ENCODE data around the gene DNASE2B. TPM values are rescaled to one million over a fixed set of nuclear protein-coding genes. Genes with fewer than 3 reads are reported as not detected.

The DNASE2B gene
- total and polyA plus RNA-seq, 2 donors from 2014 or later = not detected

DNA sequence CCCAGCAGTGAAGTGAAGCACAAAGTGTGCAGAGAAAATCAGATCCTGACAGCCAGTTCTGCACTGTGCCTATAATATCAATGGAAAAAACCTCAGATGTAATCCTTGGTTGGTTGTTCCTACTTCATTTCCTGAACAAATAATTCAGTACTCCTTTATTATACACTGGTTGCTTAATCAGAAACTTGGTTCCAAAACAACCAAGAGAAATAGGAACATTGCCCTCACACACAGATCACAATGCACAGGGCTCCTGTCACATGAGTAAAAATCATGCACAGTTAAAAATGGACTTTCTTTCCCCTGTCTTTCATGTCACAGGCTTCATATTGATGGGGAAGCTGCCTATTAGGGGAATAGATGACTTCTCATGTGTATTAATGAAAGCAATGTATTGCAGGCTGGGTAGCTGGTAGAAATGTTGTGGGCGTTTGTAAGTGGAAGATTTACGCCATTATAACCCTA is 9.7 kb downstream of the DNASE2B start:
- Histone ChIP-seq H3K4me3 (ENCODE audit: low read length in 3 of 3) (no peak overlapping the region), H3K4me1 (ENCODE audit: control insufficient read depth in 2 of 3, insufficient read depth in 2 of 3, low read depth in 1 of 3, low read length in 3 of 3) (no peaks in the 10 kb centered on the region), H3K36me3 (ENCODE audit: control insufficient read depth in 2 of 3, insufficient read depth in 3 of 3, low read length in 3 of 3) (no peaks in the 10 kb centered on the region), H3K27ac (ENCODE audit: low read depth in 2 of 2, low read length in 2 of 2) (no peak overlapping the region), H3K27me3 (ENCODE audit: control insufficient read depth, insufficient read depth, low read length) (no peaks in the 10 kb centered on the region), H3K9ac (ENCODE audit: low read length in 3 of 3) (no peak overlapping the region), H3K9me3 (ENCODE audit: control insufficient read depth in 2 of 3, insufficient read depth in 1 of 3, low read length in 3 of 3) (no peaks in the 10 kb centered on the region)
- DNase-seq = no peak
- TF ChIP-seq, protein P1, sequence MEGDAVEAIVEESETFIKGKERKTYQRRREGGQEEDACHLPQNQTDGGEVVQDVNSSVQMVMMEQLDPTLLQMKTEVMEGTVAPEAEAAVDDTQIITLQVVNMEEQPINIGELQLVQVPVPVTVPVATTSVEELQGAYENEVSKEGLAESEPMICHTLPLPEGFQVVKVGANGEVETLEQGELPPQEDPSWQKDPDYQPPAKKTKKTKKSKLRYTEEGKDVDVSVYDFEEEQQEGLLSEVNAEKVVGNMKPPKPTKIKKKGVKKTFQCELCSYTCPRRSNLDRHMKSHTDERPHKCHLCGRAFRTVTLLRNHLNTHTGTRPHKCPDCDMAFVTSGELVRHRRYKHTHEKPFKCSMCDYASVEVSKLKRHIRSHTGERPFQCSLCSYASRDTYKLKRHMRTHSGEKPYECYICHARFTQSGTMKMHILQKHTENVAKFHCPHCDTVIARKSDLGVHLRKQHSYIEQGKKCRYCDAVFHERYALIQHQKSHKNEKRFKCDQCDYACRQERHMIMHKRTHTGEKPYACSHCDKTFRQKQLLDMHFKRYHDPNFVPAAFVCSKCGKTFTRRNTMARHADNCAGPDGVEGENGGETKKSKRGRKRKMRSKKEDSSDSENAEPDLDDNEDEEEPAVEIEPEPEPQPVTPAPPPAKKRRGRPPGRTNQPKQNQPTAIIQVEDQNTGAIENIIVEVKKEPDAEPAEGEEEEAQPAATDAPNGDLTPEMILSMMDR (IDR thresholded peaks at IDR 0.05; ENCODE audit: borderline replicate concordance, extremely low read depth, insufficient read depth) = no peak
- no peak for FAIRE-seq
- intact Hi-C loops (cut with DNase I) = no loop called here

DNA sequence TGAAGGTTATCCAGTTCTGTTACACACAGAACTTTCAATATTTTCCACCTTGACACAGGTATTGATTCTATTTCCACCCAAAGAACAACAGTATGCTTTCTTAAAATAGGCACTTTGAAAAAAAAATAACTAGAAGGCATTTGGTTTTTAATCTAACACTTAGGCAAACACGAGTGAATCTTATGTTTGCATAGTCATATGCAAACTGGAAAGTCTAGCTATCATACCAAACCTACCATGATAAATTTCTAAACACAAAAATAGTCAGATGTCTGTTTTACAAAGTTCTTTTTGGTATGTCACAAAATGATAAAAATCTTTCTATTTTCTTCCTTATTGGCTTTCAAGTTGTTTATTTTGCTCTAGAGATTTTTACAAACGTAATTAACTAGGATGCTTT is 11.6 kb downstream of the DNASE2B start:
- no peaks in the 10 kb centered on the region for H3K4me1 ChIP-seq (ENCODE audit: control insufficient read depth in 2 of 3, insufficient read depth in 2 of 3, low read depth in 1 of 3, low read length in 3 of 3)
- no peaks in the 10 kb centered on the region for H3K9me3 ChIP-seq (ENCODE audit: control insufficient read depth in 2 of 3, insufficient read depth in 1 of 3, low read length in 3 of 3)
- DNase-seq (no peak), FAIRE-seq (no peak)
- H3K4me3 ChIP-seq (ENCODE audit: low read length in 3 of 3) = no peak overlapping the region
- TF ChIP-seq, protein P1 (IDR thresholded peaks at IDR 0.05; ENCODE audit: borderline replicate concordance, extremely low read depth, insufficient read depth) = no peak
- H3K27ac ChIP-seq (ENCODE audit: low read depth in 2 of 2, low read length in 2 of 2) = no peak overlapping the region
- H3K36me3 ChIP-seq (ENCODE audit: control insufficient read depth in 2 of 3, insufficient read depth in 3 of 3, low read length in 3 of 3) = no peaks in the 10 kb centered on the region
- H3K27me3 ChIP-seq (ENCODE audit: control insufficient read depth, insufficient read depth, low read length) = no peaks in the 10 kb centered on the region
- no peak overlapping the region for H3K9ac ChIP-seq (ENCODE audit: low read length in 3 of 3)
- intact Hi-C loops (cut with DNase I) = no loop called here

DNA sequence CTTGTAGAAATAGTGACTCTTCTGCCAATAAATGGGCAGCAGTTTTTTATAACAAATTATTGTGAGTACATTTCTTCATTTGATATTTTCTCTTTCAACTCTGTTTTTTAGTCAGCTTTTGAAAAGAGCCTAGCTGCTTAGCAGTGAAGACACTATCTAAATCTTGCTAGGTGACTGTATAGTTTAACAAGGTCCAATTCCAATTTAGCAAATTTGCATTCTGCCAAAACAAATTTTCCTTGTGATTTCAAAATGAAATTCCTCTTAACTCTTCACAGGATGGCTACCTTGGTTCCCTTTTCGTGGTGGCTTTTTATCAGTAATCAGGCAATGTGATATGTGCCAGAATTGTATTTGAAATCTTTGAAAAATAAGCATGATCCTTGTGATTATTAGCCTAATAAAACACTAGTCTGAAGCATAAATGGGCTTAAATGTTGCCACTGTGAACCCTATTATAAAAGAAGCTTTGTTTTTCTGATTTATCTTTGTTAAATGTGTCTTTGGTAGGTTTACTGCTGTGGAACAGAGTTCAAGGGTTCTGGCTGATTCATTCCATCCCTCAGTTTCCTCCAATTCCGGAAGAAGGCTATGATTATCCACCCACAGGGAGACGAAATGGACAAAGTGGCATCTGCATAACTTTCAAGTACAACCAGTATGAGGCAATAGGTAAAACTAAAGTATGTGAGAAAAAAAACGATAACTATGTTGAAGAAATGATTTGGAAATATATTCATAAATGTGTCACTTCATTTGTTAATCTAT is 12.2 kb downstream of the DNASE2B start:
- no peak overlapping the region for H3K9ac ChIP-seq (ENCODE audit: low read length in 3 of 3)
- no peaks in the 10 kb centered on the region for H3K27me3 ChIP-seq (ENCODE audit: control insufficient read depth, insufficient read depth, low read length)
- no peak for DNase-seq
- H3K27ac ChIP-seq (ENCODE audit: low read depth in 2 of 2, low read length in 2 of 2) = no peak overlapping the region
- H3K4me1 ChIP-seq (ENCODE audit: control insufficient read depth in 2 of 3, insufficient read depth in 2 of 3, low read depth in 1 of 3, low read length in 3 of 3) = no peaks in the 10 kb centered on the region
- FAIRE-seq = no peak
- TF ChIP-seq, protein P1 (IDR thresholded peaks at IDR 0.05; ENCODE audit: borderline replicate concordance, extremely low read depth, insufficient read depth) = no peak
- intact Hi-C loops (cut with DNase I) = no loop called here
- no peaks in the 10 kb centered on the region for H3K9me3 ChIP-seq (ENCODE audit: control insufficient read depth in 2 of 3, insufficient read depth in 1 of 3, low read length in 3 of 3)
- H3K4me3 ChIP-seq (ENCODE audit: low read length in 3 of 3) = no peak overlapping the region
- no peaks in the 10 kb centered on the region for H3K36me3 ChIP-seq (ENCODE audit: control insufficient read depth in 2 of 3, insufficient read depth in 3 of 3, low read length in 3 of 3)
